DND-41 (cell line): ENCODE results near the gene SLC35G3.

Source experiments
- EZH2 ChIP-seq: IDR thresholded peaks from 3 replicates; pipeline ENCODE4 v1.6.1; 2012; ENCODE audit warnings: borderline replicate concordance, low read depth, mild to moderate bottlenecking, moderate library complexity, low read length, inconsistent platforms; ENCODE audit not compliant: severe bottlenecking
- TF ChIP-seq, protein P1 (sequence below): IDR thresholded peaks from 2 replicates; pipeline ENCODE4 v1.5.1; 2012; ENCODE audit warnings: borderline replicate concordance, low read length, moderate library complexity, mild to moderate bottlenecking; ENCODE audit not compliant: poor library complexity, severe bottlenecking; ENCODE audit errors: extremely low read depth

DNA sequence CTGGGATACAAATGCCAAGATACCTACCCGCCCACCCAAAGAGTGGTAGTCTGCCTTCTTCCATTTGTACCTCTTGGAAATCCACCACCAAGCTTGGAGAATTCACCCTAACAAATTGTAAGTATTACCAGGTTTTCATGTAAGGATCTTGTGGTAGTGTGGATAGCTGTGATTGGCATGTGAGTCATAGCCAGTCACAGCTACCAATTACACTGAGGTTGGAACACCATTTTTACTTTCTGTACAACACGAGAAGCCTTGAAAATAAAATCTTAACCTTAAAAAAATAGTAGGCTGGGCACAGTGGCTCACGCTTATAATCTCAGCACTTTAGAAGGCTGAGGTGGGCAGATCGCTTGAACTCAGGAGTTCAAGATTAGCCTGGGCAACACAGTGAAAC, 18.5 kb upstream of the SLC35G3 start:
- TF ChIP-seq, protein P1, sequence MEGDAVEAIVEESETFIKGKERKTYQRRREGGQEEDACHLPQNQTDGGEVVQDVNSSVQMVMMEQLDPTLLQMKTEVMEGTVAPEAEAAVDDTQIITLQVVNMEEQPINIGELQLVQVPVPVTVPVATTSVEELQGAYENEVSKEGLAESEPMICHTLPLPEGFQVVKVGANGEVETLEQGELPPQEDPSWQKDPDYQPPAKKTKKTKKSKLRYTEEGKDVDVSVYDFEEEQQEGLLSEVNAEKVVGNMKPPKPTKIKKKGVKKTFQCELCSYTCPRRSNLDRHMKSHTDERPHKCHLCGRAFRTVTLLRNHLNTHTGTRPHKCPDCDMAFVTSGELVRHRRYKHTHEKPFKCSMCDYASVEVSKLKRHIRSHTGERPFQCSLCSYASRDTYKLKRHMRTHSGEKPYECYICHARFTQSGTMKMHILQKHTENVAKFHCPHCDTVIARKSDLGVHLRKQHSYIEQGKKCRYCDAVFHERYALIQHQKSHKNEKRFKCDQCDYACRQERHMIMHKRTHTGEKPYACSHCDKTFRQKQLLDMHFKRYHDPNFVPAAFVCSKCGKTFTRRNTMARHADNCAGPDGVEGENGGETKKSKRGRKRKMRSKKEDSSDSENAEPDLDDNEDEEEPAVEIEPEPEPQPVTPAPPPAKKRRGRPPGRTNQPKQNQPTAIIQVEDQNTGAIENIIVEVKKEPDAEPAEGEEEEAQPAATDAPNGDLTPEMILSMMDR: no peak
- TF ChIP-seq EZH2: no peak
